PC-9 (cell line): ENCODE results near the gene SORCS2.

ENCODE experiments used
- CTCF ChIP-seq: fragments of 200-600 bp; sonication (generic); conservative IDR thresholded peaks from 2 replicates; pipeline ENCODE4 v1.6.1; 2017; ENCODE audit warnings: mixed run types, antibody characterized with exemption, mild to moderate bottlenecking, moderate library complexity
- EZH2 ChIP-seq: fragments of 200-600 bp; sonication (generic); IDR thresholded peaks from 2 replicates; pipeline ENCODE4 v1.8.0; 2017; ENCODE audit warnings: antibody characterized with exemption, low read depth

DNA sequence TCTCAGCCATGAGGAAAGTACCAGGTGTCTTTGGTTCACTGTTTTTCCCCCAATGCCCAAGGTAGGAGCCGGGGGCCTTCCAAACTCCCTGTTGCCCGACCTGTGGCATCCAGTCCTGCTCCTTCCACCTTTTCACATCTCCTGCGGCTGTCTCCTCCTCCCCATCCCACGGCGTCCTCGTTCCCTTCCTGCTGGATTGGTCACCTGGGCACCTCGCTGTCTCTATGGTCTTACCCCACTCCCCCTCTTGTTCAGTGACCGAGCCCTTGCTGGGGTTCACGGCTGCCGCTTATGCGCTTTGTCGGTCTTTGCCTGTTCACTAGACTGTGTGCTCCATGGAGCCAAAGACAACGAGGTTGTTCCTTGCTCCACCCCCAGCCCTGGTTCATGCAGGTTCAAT is 431.1 kb downstream of the SORCS2 start:
- TF ChIP-seq CTCF: no peak
- no peak for TF ChIP-seq EZH2
